Stimulated activated CD4-positive, alpha-beta T cell treated with anti-CD3 and anti-CD28 coated beads, TNF-alpha, amount 100 ng/mL, for 24 hours (primary cell): ENCODE data around the gene DALRD3.

ENCODE experiments used
- DNase-seq, 3 experiments: peaks; one replicate each; pipeline ENCODE4 v3.0.0-alpha.2; 2020; ENCODE audit warnings: low read depth in 3 of 3

The DALRD3 gene

DNA sequence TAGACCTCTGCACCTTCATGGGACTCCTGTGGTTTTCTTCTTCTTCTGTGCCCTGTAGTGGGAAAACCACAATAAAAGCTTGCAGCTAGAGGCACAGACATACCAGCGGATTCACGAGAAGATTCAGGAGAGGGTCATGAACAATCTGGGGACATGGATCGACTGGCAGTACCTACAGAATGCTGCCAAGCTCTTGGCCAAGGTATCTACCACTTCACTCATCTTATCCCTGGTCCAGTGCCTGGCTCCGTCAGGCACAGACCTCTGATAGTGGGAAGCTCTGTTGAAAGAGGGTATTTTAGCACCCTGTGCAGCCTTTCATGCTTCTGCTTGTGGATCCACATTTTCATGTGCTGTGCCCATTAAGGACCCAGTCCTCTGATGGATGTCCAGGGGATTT lies 38.1 kb downstream of the DALRD3 start:
- no peak for DNase-seq

DNA sequence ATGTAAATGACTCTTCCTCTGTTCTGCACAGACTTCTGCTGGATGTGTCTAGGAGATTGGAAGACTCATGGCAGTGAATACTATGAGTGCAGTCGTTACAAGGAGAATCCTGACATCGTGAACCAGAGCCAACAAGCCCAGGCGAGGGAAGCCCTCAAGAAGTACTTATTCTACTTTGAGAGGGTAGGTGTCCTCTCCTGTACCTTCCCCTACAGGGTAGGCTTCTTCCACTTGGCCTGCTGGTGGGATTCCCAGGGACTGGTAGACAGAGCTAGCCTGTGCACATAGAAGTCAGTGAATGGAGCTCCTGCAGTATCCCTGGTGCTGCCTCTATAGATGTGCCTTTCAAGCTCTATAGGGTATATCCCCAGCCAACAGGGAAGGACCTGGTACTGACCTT lies 38.9 kb downstream of the DALRD3 start:
- DNase-seq, result no peak

DNA sequence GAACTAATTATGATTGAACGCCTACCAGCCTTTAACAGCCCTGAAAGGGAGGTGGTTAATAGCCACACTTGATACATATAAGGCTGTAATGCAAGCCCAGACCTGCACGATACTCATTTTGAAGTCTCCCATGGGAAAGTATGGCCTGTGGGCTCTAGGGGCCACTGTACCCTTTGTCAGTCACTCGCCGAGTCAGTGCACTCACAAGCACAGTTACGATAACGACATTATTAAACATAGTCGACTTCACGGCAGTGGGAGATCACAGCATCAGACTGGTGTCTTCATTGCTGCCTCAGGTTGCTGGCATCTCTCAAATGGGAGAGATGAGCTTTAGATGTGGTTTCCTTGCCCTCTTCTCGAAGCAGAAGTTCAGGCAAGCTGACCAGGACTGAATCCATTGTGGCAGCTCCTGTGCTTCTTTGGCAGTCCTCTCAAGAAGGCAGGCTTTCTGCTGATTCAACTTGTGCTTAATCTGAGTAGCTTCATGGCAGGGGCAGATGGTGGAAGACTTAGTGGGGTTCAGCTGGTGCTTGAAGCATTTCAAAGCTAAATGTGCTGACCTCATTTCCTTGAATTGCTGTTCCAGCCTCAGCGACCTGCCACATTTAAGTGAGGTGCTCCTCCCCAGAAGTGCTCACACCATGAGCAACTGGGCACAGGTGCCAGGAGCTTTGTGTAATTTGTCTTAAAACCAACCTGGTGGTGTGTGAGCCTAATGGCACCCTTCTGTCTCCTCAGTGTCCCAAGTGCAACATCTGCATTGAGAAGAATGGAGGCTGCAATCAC lies 44.1 kb downstream of the DALRD3 start:
- no peak for DNase-seq

DNA sequence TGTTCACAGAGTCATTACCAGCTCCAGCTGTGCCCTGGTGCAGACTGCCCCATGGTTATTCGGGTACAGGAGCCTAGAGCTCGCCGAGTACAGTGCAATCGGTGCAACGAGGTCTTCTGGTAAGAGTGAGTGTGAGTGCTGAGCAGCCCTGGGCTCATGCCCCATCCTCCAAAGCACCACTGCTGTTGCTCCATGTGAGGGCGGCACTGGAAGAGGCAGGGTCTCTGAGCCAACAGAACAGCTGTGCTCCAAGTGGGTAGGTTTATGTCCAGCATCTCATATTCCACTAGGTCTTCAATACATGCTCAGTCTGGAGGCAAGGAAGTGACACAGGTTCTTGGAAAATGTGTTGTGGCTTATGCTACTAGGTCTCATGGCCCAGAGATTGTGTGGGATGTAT lies 47.8 kb downstream of the DALRD3 start:
- DNase-seq, result no peak

DNA sequence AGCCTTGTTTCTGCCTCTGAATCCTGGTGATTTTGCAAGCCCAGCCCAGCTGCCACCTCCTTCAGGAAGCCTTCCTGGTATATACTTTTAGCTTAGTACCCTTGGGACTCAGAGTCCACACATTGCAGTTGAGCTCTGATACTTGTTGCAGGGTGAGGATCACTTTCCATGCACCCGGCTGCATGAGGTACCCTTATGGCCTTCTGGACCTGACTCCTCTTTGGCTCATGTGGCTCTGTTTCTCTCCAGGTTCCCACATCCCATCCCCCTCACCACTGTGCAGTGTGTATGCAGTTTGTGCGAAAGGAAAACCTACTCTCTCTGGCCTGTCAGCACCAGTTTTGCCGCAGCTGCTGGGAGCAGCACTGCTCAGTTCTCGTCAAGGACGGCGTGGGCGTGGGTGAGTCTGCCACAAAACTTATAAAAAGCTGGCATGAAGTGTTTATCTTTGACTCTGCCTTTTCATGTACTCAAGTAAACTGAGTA lies 51.5 kb downstream of the DALRD3 start:
- peak in 1 of 3 experiments; percentile 32 for DNase-seq

DNA sequence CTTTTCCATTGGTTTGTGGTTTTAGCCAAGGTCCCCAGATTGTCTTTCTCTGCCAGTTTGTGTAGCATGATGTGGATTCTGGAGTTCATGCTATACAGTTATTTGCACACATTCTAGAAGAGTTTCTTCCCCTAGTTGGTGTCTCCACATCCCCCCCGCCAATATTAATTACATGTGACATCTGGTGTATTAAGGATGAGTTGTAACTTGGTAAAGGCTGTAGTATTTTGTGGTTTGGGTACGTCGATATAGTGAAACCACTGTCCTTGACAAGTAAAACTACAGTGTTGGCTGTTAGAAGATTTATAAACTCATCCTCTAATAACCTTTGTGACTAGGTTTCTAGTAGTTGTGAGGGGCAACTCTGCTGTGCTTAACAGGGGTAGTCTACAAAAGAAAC lies 52.0 kb downstream of the DALRD3 start:
- no peak for DNase-seq
